SU-DHL-6 (cell line): ENCODE results near the gene MEIKIN.
"Not testable (repeated sequence)": the region's sequence is repeated elsewhere in the genome, so short reads cannot be mapped to it uniquely, and the experiment has no call there.

Source experiments
- H2AFZ ChIP-seq: fragments of 200-600 bp; sonication (generic); 2 replicates; pipeline ENCODE4 v1.6.1; 2014; ENCODE audit warnings: low read depth, mild to moderate bottlenecking, moderate library complexity, mixed read lengths, antibody characterized with exemption, low read length; ENCODE audit not compliant: severe bottlenecking
- H3F3A ChIP-seq: fragments of 200-600 bp; shearing (Covaris generic); 2 replicates; pipeline ENCODE4 v1.6.0; 2016; ENCODE audit warnings: antibody characterized with exemption, mild to moderate bottlenecking; ENCODE audit not compliant: insufficient read depth
- H3K27ac ChIP-seq: fragments of 200-600 bp; sonication (generic); 2 replicates; pipeline ENCODE4 v1.5.1; 2016; ENCODE audit warnings: low read depth, mild to moderate bottlenecking, low read length, moderate library complexity, mixed read lengths
- H3K27me3 ChIP-seq: fragments of 200-600 bp; sonication (generic), shearing (Covaris generic); 2 replicates; pipeline ENCODE4 v1.6.0; 2014; ENCODE audit warnings: mild to moderate bottlenecking, low read length
- H3K36me3 ChIP-seq: fragments of 200-600 bp; sonication (generic); 2 replicates; pipeline ENCODE4 v1.6.1; 2014; ENCODE audit warnings: mild to moderate bottlenecking, low read length, mixed read lengths
- H3K4me2 ChIP-seq: fragments of 300-600, 200-600 bp; shearing (Covaris generic), sonication (generic); 2 replicates; pipeline ENCODE4 v1.6.0; 2014; ENCODE audit warnings: low read length, low read depth, mild to moderate bottlenecking; ENCODE audit not compliant: poor library complexity, severe bottlenecking
- H3K4me3 ChIP-seq: fragments of 200-600 bp; sonication (generic); 2 replicates; pipeline ENCODE4 v1.5.1; 2014; ENCODE audit warnings: antibody characterized with exemption, low read length, mild to moderate bottlenecking, mixed read lengths; ENCODE audit not compliant: insufficient read depth, poor library complexity, severe bottlenecking
- H3K79me2 ChIP-seq: fragments of 200-600 bp; sonication (generic); 2 replicates; pipeline ENCODE4 v1.6.1; 2014; ENCODE audit warnings: mild to moderate bottlenecking, low read length, moderate library complexity; ENCODE audit not compliant: insufficient read depth
- H3K9ac ChIP-seq: fragments of 200-600 bp; sonication (generic); 2 replicates; pipeline ENCODE4 v1.7.0; 2014; ENCODE audit warnings: mild to moderate bottlenecking, low read length
- H3K9me2 ChIP-seq: fragments of 200-600 bp; sonication (generic); replicated peaks from 2 replicates; pipeline ENCODE4 v1.6.1; 2014; ENCODE audit warnings: low read length; ENCODE audit not compliant: insufficient read depth
- H3K9me3 ChIP-seq: fragments of 200-600 bp; sonication (generic); 2 replicates; pipeline ENCODE4 v1.6.1; 2014; ENCODE audit warnings: low read length, mixed read lengths; ENCODE audit not compliant: insufficient read depth
- H4K20me1 ChIP-seq: fragments of 200-600 bp; sonication (generic); 2 replicates; pipeline ENCODE4 v1.6.1; 2014; ENCODE audit warnings: low read depth, mild to moderate bottlenecking, antibody characterized with exemption, low read length, moderate library complexity, mixed read lengths
- EZH2phosphoT487 ChIP-seq: fragments of 200-600 bp; sonication (generic), shearing (Covaris generic); conservative IDR thresholded peaks from 2 replicates; pipeline ENCODE4 v1.6.1; 2018; ENCODE audit warnings: mild to moderate bottlenecking, antibody characterized with exemption, low read length, moderate library complexity, mixed read lengths
- TF ChIP-seq, protein P1 (sequence below): fragments of 200-600 bp; sonication (generic); IDR thresholded peaks from one replicate; pipeline ENCODE4 v1.5.1; 2017; ENCODE audit warnings: antibody characterized with exemption, mild to moderate bottlenecking, low read length, moderate library complexity; ENCODE audit not compliant: insufficient read depth, poor library complexity, severe bottlenecking

Gene MEIKIN

DNA sequence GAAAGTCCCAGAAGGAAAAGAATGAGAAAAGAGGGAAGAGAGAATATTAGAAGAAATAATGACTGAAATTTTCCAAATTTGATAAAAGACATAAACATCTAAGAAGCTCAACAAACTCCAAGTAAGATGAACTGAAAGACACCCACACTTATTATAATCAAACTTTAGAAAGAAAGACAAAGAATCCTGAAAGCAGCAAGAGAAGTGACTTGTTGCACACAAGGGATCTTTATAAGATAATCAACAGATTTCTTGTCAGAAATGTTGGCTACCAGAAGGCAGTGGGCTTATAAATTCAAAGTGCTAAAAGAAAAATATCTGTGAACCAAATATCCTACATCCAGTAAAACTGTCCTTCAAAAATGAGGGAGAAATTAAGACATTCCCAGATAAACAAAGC, 99.6 kb downstream of the MEIKIN start:
- no peak overlapping the region for H3K9ac ChIP-seq
- H3K4me2 ChIP-seq, result no peak overlapping the region
- no peak overlapping the region for H2AFZ ChIP-seq

DNA sequence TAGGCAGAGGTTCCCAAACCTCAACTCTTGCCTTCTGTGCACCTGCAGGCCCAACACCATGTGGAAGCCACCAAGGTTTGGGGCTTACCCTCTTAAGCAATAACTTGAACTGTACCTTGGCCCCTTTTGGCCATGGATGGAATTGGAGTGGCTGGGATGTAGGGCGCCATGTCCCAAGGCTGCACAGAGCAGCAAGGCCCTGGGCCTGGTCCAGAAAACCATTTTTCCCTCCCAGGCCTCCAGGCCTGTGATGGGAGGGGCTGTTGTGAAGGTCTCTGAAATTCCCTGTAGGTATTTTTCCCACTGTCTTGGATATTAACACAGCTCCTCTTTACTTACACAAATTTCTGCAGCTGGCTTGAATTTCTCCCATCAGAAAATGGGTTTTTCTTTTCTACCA, 102.5 kb downstream of the MEIKIN start:
- H3K79me2 ChIP-seq, H3K4me2 ChIP-seq, H2AFZ ChIP-seq, H3K36me3 ChIP-seq, H3F3A ChIP-seq, H3K9ac ChIP-seq, H3K4me3 ChIP-seq, H3K27me3 ChIP-seq, H4K20me1 ChIP-seq, H3K27ac ChIP-seq, H3K9me2 ChIP-seq: not testable (repeated sequence)
- peaks cover 13% of the 10 kb centered on the region; the same call in 1 of the 2 replicates for H3K9me3 ChIP-seq

More for the DNA sequence above, 99.6 kb downstream of the MEIKIN start:
- Histone ChIP-seq H3K9me3 (peaks cover 24% of the 10 kb centered on the region; the same call in 1 of the 2 replicates), H3K36me3 (0 out of 2 replicates have a peak, but pooled peaks cover 3% of the 10 kb centered on the region), H3K27ac (no peak overlapping the region), H3F3A (no peaks in the 10 kb centered on the region), H3K4me3 (no peak overlapping the region), H3K9me2 (no peaks in the 10 kb centered on the region), H4K20me1 (no peaks in the 10 kb centered on the region), H3K27me3 (no peaks in the 10 kb centered on the region), H3K79me2 (no peaks in the 10 kb centered on the region)
- no peak for TF ChIP-seq EZH2phosphoT487
- TF ChIP-seq, protein P1, sequence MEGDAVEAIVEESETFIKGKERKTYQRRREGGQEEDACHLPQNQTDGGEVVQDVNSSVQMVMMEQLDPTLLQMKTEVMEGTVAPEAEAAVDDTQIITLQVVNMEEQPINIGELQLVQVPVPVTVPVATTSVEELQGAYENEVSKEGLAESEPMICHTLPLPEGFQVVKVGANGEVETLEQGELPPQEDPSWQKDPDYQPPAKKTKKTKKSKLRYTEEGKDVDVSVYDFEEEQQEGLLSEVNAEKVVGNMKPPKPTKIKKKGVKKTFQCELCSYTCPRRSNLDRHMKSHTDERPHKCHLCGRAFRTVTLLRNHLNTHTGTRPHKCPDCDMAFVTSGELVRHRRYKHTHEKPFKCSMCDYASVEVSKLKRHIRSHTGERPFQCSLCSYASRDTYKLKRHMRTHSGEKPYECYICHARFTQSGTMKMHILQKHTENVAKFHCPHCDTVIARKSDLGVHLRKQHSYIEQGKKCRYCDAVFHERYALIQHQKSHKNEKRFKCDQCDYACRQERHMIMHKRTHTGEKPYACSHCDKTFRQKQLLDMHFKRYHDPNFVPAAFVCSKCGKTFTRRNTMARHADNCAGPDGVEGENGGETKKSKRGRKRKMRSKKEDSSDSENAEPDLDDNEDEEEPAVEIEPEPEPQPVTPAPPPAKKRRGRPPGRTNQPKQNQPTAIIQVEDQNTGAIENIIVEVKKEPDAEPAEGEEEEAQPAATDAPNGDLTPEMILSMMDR, result no peak

DNA sequence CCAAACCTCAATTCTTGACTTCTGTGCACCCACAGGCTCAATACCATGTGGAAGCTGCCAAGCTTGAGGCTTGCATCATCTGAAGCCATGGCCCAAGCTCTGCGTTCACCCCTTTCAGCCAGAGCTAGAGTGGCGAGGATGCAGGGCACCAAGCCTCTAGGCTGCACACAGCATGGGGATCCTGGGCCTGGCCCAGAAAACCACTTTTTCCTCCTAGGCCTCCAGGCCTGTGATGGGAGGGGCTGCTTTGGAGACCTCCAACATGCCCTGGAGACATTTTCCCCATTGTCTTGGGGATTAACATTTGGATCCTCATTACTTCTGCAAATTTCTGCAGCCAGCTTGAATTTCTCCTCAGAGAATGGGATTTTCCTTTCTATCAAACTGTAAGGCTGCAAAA, 112.8 kb downstream of the MEIKIN start:
- H3K4me2 ChIP-seq, H3K9ac ChIP-seq, H3K36me3 ChIP-seq: not testable (repeated sequence)

GRCh38 chr5:131825404-131826013, 120.0 kb downstream of the MEIKIN start:
- Histone ChIP-seq H3K9me2 (no peaks in the 10 kb centered on the region), H2AFZ (no peak overlapping the region), H3K27me3 (no peaks in the 10 kb centered on the region), H3K4me3 (no peak overlapping the region), H3K79me2 (no peaks in the 10 kb centered on the region), H3K36me3 (no peaks in the 10 kb centered on the region), H3F3A (no peaks in the 10 kb centered on the region), H3K9ac (no peak overlapping the region), H3K4me2 (no peak overlapping the region), H4K20me1 (no peaks in the 10 kb centered on the region), H3K9me3 (no peaks in the 10 kb centered on the region), H3K27ac (no peak overlapping the region)
- TF ChIP-seq, protein P1, result no peak
- no peak for TF ChIP-seq EZH2phosphoT487

More for the DNA sequence above, 112.8 kb downstream of the MEIKIN start:
- not testable (repeated sequence) for H3K9me3 ChIP-seq, H3K79me2 ChIP-seq, H3F3A ChIP-seq, H3K27ac ChIP-seq, H2AFZ ChIP-seq, H3K9me2 ChIP-seq, H3K27me3 ChIP-seq, H4K20me1 ChIP-seq, H3K4me3 ChIP-seq
